COR-L47 (cell line): ENCODE data around the gene ZNF180.
"Not testable (repeated sequence)": the region's sequence is repeated elsewhere in the genome, so short reads cannot be mapped to it uniquely, and the experiment has no call there.

Experiments
- DNase-seq: peaks from one replicate; lab custom pipeline; 2025; lab: John Stamatoyannopoulos, UW

Gene ZNF180

GRCh38 chr19:44496711-44497110 lies 3.6 kb downstream of the ZNF180 start:
- DNase-seq, result no peak

DNA sequence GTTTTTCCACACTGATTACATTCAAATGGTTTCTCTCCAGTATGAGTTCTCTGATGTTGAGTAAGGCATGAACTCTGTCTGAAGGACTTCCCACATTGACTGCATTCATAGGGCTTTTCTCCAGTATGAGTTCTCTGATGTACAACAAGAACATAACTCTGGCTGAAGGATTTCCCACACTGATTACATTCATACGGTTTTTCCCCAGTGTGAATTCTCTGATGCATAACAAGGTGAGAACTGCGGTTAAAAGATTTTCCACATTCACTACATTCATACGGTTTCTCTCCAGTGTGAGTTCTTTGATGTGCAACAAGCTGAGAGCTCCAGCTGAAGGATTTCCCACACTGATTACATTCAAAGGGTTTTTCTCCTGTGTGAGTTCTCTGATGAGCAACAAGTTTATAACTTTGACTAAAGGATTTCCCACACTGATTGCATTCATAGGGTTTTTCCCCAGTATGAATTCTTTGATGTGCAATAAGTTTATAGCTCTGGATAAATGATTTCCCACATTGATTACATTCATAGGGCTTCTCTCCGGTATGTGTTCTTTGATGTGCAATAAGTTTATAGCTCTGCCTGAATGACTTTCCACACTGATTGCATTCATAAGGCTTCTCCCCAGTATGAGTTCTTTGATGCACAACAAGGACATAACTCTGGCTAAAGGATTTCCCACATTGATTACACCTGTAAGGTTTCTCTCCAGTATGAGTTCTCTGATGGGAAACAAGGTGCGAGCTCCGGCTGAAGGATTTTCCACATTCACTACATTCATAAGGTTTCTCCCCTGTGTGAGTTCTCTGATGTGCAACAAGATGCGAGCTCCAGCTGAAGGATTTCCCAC lies 23.5 kb downstream of the ZNF180 start:
- no peak for DNase-seq

DNA sequence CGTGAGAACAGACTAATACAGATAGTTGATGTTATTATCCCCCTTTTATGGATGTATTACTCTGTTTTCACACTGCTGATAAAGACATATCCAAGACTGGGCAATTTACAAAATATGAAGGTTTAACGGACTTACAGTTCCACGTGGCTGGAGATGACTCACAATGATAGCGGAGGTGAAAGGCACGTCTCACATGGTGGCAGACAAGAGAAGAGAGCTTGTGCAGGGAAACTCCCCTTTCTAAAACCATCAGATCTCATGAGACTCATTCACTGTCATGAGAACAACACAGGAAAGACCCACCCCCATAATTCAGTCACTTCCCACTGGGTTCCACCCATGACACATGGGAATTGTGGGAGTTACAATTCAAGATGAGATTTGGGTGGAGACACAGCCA lies 31.6 kb downstream of the ZNF180 start:
- not testable (repeated sequence) for DNase-seq

GRCh38 chr19:44462600-44463286 lies 37.6 kb downstream of the ZNF180 start:
- DNase-seq, result not testable (repeated sequence)

DNA sequence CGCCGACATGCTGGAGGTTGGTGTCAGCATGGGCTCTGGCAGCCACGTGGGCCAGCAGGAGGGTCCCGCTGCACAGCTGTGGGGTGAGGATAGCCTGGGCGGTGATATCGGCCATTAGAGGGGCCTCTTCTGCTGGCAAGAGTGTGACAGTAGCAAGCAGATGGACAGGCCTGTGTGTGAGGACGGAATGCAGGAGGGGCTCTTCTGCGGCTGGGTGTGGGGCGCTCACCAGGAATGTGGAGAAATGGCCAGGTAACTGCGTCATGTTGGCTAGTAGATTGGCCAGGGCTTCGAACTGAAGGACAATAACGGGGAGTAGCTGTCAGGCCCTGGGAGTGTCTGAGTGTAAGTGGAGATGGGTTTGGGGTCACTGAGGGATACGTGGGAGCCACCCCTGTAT lies 44.3 kb downstream of the ZNF180 start:
- not testable (repeated sequence) for DNase-seq

DNA sequence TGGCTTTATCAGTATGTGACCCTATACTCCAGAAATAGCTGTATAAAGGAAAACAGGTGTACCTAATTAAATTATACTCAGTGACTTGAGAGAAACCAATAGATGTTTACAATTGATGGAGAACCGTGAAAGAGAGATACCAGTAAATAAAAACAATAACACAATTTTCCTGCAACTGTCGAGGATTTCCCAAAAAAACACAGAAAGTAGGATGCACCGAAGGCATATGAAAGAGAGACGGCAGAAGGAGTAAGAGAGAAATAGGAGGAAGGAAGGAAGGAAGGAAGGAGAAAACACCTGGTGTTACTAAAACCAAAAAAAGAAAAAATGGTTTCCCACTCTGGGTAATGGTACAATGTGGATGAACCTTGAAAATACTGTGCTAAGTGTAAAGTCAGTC lies 45.2 kb downstream of the ZNF180 start:
- no peak for DNase-seq

GRCh38 chr19:44452367-44452766 lies 48.0 kb downstream of the ZNF180 start:
- DNase-seq, result no peak

GRCh38 chr19:44451687-44452086 lies 48.6 kb downstream of the ZNF180 start:
- DNase-seq, result no peak

DNA sequence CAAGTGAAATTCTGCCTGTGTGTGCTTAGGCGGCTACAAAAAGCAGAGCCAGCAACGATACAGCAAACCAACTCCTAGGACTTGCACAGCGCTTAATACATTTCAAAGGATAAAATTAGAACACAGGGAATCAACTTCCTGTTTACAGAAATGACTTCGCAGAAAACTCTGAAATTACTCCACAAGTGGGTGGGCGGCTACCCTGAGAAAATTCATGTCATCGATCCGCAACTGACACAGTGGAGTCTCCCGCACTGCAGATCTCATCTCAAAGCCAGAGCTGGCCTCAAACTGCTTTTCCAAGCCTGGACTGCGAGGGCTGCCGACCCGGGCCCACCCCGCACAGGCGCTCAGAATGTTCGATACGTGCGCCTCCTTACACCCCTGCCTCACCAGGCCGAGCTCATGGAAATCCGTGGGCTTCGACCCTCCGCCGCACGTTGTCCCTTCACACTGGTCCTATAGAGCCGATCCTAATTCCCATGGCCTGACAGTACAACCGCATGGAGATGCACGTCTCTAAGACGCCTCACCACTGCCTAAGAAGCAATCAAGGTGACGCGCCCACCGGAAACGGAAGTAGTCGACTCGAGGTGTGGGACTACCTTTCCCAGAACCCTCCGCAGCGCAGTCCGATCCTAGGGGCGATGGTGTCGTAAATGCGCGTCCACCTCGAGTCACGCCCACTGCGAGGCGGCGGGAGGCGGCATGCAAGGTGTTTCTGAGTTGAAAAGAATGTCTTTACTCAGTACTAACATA lies 52.2 kb downstream of the ZNF180 start, which contains the start of gene ZNF229:
Gene ZNF229, minus strand, starts transcription at position 557 of the 759 bp plus-strand sequence. CDS start 5,625 bp downstream, outside the sequence.
- DNase-seq, result peak; percentile 77

DNA sequence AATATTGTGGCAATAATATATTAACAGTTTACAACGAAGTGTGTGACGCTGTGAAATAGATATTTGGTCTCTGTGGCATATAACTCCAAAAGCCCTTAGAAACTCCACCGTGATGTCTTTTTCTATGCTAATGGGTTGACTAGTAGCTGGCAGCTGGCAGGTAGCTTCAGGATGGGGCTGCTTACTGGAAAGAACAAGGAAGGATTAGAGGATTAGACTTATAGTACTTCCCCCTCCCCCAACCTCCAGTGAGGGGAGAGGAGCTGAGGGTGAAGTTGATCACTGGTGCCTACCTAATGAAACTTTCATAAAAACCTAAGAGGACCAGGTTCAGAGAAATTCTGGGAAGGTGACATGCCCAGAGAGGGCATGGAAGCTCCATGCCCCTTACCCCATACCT lies 61.9 kb downstream of the ZNF180 start:
- no peak for DNase-seq

DNA sequence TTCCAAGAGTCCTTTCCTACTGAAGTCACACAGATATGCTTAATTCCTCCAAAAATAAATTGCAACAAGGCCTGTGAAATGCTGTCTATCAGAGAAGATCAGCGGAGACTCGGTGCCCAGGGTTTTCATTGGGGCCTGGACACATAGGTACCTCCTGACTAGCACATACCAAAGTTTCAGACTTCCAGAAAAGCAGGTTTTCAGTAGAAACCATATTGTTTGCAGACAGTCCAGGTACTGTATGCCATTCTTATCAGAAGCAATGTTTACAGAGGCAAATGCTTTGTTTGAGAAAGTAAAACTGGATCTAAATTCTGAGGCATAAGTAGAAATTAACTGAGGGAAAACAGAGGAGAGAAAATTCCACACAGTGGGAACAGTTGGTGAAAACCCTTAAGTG lies 64.9 kb downstream of the ZNF180 start:
- DNase-seq, result no peak

GRCh38 chr19:44430956-44431355 lies 69.4 kb downstream of the ZNF180 start:
- DNase-seq, result no peak
